Hepatocyte (in vitro differentiated cells): ENCODE measurements around the gene CHAMP1.

ENCODE experiments used
- EZH2 ChIP-seq: fragments of 200-600 bp; sonication (generic); IDR thresholded peaks from 2 replicates; pipeline ENCODE4 v1.6.1; 2016; ENCODE audit warnings: antibody characterized with exemption, mild to moderate bottlenecking, borderline replicate concordance
- EZH2phosphoT487 ChIP-seq: fragments of 200-600 bp; sonication (generic); IDR thresholded peaks from one replicate; pipeline ENCODE4 v1.6.1; 2018; ENCODE audit warnings: antibody characterized with exemption, mild to moderate bottlenecking, low read depth, moderate library complexity; ENCODE audit not compliant: unreplicated experiment, severe bottlenecking
- TF ChIP-seq, protein P1 (sequence below): fragments of 200-600 bp; sonication (generic); IDR thresholded peaks from 2 replicates; pipeline ENCODE4 v1.5.1; 2016; ENCODE audit warnings: antibody characterized with exemption, mild to moderate bottlenecking; ENCODE audit not compliant: poor library complexity

DNA sequence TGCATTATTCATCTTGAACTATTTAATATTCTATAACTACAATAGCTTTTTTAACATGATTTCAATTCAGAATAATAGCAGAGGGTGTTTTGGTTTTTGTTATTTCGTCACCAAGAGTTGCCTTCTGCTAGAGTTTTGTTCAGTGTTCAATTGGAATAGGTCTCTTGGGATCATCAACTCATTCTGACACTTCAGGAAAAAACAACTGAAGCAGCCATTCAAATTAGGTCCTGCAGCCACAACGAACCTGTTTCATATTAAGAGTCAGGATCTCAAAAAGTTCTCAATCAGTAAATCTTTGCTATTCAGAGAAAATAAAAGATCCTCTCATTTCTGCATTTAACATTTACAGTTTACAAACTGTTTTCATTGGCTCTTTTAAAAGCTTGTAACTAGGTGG lies 2.4 kb upstream of the CHAMP1 start:
- TF ChIP-seq, protein P1, sequence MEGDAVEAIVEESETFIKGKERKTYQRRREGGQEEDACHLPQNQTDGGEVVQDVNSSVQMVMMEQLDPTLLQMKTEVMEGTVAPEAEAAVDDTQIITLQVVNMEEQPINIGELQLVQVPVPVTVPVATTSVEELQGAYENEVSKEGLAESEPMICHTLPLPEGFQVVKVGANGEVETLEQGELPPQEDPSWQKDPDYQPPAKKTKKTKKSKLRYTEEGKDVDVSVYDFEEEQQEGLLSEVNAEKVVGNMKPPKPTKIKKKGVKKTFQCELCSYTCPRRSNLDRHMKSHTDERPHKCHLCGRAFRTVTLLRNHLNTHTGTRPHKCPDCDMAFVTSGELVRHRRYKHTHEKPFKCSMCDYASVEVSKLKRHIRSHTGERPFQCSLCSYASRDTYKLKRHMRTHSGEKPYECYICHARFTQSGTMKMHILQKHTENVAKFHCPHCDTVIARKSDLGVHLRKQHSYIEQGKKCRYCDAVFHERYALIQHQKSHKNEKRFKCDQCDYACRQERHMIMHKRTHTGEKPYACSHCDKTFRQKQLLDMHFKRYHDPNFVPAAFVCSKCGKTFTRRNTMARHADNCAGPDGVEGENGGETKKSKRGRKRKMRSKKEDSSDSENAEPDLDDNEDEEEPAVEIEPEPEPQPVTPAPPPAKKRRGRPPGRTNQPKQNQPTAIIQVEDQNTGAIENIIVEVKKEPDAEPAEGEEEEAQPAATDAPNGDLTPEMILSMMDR = no peak
- no peak for TF ChIP-seq EZH2phosphoT487
- TF ChIP-seq EZH2 = no peak
